HepG2 (cell line): Measurements from ENCODE around the gene FOXN3. TPM values are rescaled to one million over a fixed set of nuclear protein-coding genes. Genes with fewer than 3 reads are reported as not detected.

Experiments
- ATAC-seq: fragments of 200-7000 bp; cut with Tn5 transposase; 3 replicates; pipeline ENCODE4 v1.9.1; 2020; ENCODE audit warnings: mild to moderate bottlenecking, moderate library complexity
- BruUV-seq: library from RNA; stranded (reverse); fragments of 400-500 nt; replicated peaks from 2 replicates; lab custom pipeline; 2021; lab: Mats Ljungman, UMichigan
- CTCF ChIA-PET: fragments of 300-600 bp; formaldehyde crosslinking; extraction: SDS; loops from one replicate; lab custom pipeline; 2021; ENCODE audit warnings: low total read pairs, inconsistent platforms, low intra/inter-chr PET ratio; lab: Yijun Ruan, JAX
- POLR2A ChIA-PET: fragments of 350-600 bp; sonication (Branson Sonifier 250); formaldehyde crosslinking; loops from one replicate; lab custom pipeline; 2020; ENCODE audit warnings: antibody characterized with exemption, inconsistent platforms; lab: Yijun Ruan, JAX
- DNase-seq: peaks from one replicate; pipeline ENCODE4 v3.0.0-alpha.2; 2015; ENCODE audit warnings: low spot score
- FAIRE-seq: peaks from 3 replicates; lab custom pipeline; 2011; peaks lifted over from hg19 to GRCh38; lab: Jason Lieb, UNC
- H2AFZ ChIP-seq: one replicate; pipeline ENCODE4 v1.6.1; 2011; ENCODE audit warnings: low read length, inconsistent platforms
- H3K27ac ChIP-seq: fragments of 300-600 bp; 3 replicates; pipeline ENCODE4 v1.8.0; 2011; ENCODE audit warnings: mixed run types, mild to moderate bottlenecking, mixed read lengths, low read length, inconsistent platforms; ENCODE audit not compliant: insufficient read depth; ENCODE audit errors: extremely low read length
- H3K27me3 ChIP-seq, 2 experiments: fragments of 200-600 bp in 1 of 2; 2 replicates in 1 of 2; 3 replicates in 1 of 2; pipeline versions ENCODE4 v1.6.0 to v1.8.0; 2011; ENCODE audit warnings: low read length in 2 of 2, mild to moderate bottlenecking in 2 of 2, moderate library complexity in 2 of 2, inconsistent platforms in 1 of 2; ENCODE audit not compliant: insufficient read depth in 2 of 2, control insufficient read depth in 1 of 2
- H3K36me3 ChIP-seq, 2 experiments: fragments of 200-600 bp in 1 of 2; replicated peaks in 1 of 2; 2 replicates in 1 of 2; 3 replicates in 1 of 2; pipeline versions ENCODE4 v1.5.1 to v1.8.0; 2011; ENCODE audit warnings: low read length in 2 of 2, inconsistent platforms in 1 of 2; ENCODE audit not compliant: insufficient read depth in 2 of 2, control insufficient read depth in 1 of 2
- H3K4me1 ChIP-seq: 2 replicates; pipeline ENCODE4 v1.5.1; 2012; ENCODE audit warnings: low read length, inconsistent platforms; ENCODE audit not compliant: insufficient read depth
- H3K4me2 ChIP-seq: 2 replicates; pipeline ENCODE4 v1.6.0; 2011; ENCODE audit warnings: low read depth, low read length, inconsistent platforms
- H3K4me3 ChIP-seq, 3 experiments: fragments of 200-600 bp in 1 of 3; sonication (generic), shearing (Covaris generic) in 1 of 3; replicated peaks in 1 of 3; 2 replicates each; pipeline ENCODE4 v1.5.1; 2011 to 2016; ENCODE audit warnings: low read length in 3 of 3, inconsistent platforms in 2 of 3, low read depth in 2 of 3, mild to moderate bottlenecking in 2 of 3, control low read depth in 1 of 3, mixed read lengths in 1 of 3; ENCODE audit not compliant: insufficient read depth in 1 of 3
- H3K79me2 ChIP-seq: one replicate; pipeline ENCODE4 v1.6.1; 2011; ENCODE audit warnings: low read length, inconsistent platforms; ENCODE audit not compliant: insufficient read depth
- H3K9ac ChIP-seq: 2 replicates; pipeline ENCODE4 v1.6.0; 2011; ENCODE audit warnings: mild to moderate bottlenecking, low read depth, low read length, inconsistent platforms; ENCODE audit not compliant: insufficient read depth
- H3K9me3 ChIP-seq: 2 replicates; pipeline ENCODE4 v1.5.1; 2012; ENCODE audit warnings: mild to moderate bottlenecking, low read length
- H4K20me1 ChIP-seq: 2 replicates; pipeline ENCODE4 v1.6.0; 2011; ENCODE audit warnings: inconsistent platforms, mild to moderate bottlenecking, low read length, moderate library complexity; ENCODE audit not compliant: insufficient read depth
- CC2D1A ChIP-seq: sonication (generic); formaldehyde crosslinking; IDR thresholded peaks from 2 replicates; pipeline ENCODE4 v1.8.1; 2023; ENCODE audit warnings: mild to moderate bottlenecking, missing genetic modification reagents
- KDM4B ChIP-seq: sonication (generic); formaldehyde crosslinking; IDR thresholded peaks from 2 replicates; pipeline ENCODE4 v1.4.0; 2020; ENCODE audit warnings: missing genetic modification reagents
- MAFF ChIP-seq: IDR thresholded peaks from 2 replicates; pipeline ENCODE4 v1.6.1; 2011; ENCODE audit warnings: low read depth, low read length, improper control_type of control experiment
- RFX5 ChIP-seq: IDR thresholded peaks from 2 replicates; pipeline ENCODE4 v1.6.1; 2011; ENCODE audit warnings: low read depth, low read length, improper control_type of control experiment
- SAFB2 ChIP-seq: sonication (generic); formaldehyde crosslinking; IDR thresholded peaks from 2 replicates; pipeline ENCODE4 v1.5.1; 2020; ENCODE audit warnings: missing genetic modification reagents, low read depth, mild to moderate bottlenecking, borderline replicate concordance
- SCMH1 ChIP-seq: sonication (generic); formaldehyde crosslinking; IDR thresholded peaks from 2 replicates; pipeline ENCODE4 v1.9.0; 2021; ENCODE audit warnings: missing genetic modification reagents, mild to moderate bottlenecking, borderline replicate concordance
- ZNF136 ChIP-seq: sonication (generic); formaldehyde crosslinking; IDR thresholded peaks from 2 replicates; pipeline ENCODE4 v1.8.1; 2022; ENCODE audit warnings: low read depth, mild to moderate bottlenecking, moderate library complexity, missing genetic modification reagents
- ZNF20 ChIP-seq: sonication (generic); formaldehyde crosslinking; IDR thresholded peaks from 2 replicates; pipeline ENCODE4 v1.4.0; 2020; ENCODE audit warnings: mild to moderate bottlenecking, moderate library complexity, missing genetic modification reagents
- ZNF331 ChIP-seq: sonication (generic); formaldehyde crosslinking; IDR thresholded peaks from 2 replicates; pipeline ENCODE4 v1.4.0; 2020; ENCODE audit warnings: missing genetic modification reagents
- ZNF432 ChIP-seq: sonication (generic); formaldehyde crosslinking; IDR thresholded peaks from 2 replicates; pipeline ENCODE4 v1.5.0; 2020; ENCODE audit warnings: missing genetic modification reagents, mild to moderate bottlenecking, borderline replicate concordance
- ZNF761 ChIP-seq: sonication (generic); formaldehyde crosslinking; conservative IDR thresholded peaks from 2 replicates; pipeline ENCODE4 v1.4.0; 2020; ENCODE audit warnings: mild to moderate bottlenecking, missing genetic modification reagents
- WGBS: methylation state at CpG from one replicate; pipeline ENCODE4 v1.1.6; 2017; ENCODE audit warnings: low lambda C conversion rate; 5-methylcytosine and 5-hydroxymethylcytosine counted together
- in situ Hi-C: cut with HindIII; loops from 2 replicates; pipeline ENCODE4 v1.10.0; 2017; ENCODE audit warnings: low pct_unique_long_range_greater_than_20kb; ENCODE audit not compliant: extremely low pct_ligation_motif_present
- intact Hi-C: fragments of 100-400 bp; cut with micrococcal nuclease; formaldehyde crosslinking; loops from one replicate; pipeline ENCODE4 v1.10.0; 2022; ENCODE audit not compliant: unreplicated experiment
- polyA plus RNA-seq, 8 experiments: library from polyadenylated mRNA; depleted of rRNA in 3 of 8; stranded (reverse) in 7 of 8; unstranded in 1 of 8; fragments of >200 nt; fragmentation: Illumina TruSeq in 4 of 8; extraction: Trizol in 4 of 8; gene quantifications; 2 replicates each; pipeline versions ENCODE4 v1.2.1 to v1.2.3, GENCODE V29; 2011 to 2016; ENCODE audit warnings: low read depth in 4 of 8, missing spikeins in 1 of 8, mixed read lengths in 1 of 8; ENCODE audit not compliant: insufficient read depth in 1 of 8
- total RNA-seq, 5 experiments: library from RNA; depleted of rRNA; stranded (reverse); fragments of >200 nt; fragmentation: Illumina TruSeq; extraction: Trizol; gene quantifications; 2 replicates each; pipeline ENCODE4 v1.2.3, GENCODE V29; 2016; ENCODE audit warnings: low read depth in 1 of 5
- TF ChIP-seq, protein P1 (sequence below): sonication (generic); formaldehyde crosslinking; IDR thresholded peaks from 2 replicates; pipeline ENCODE4 v1.4.0; 2020; ENCODE audit warnings: mild to moderate bottlenecking, missing genetic modification reagents, borderline replicate concordance
- TF ChIP-seq, protein P2 (sequence below): sonication (generic); formaldehyde crosslinking; IDR thresholded peaks from 2 replicates; pipeline ENCODE4 v1.4.0; 2020; ENCODE audit warnings: missing genetic modification reagents
- TF ChIP-seq, protein P3 (sequence below): sonication (generic); formaldehyde crosslinking; IDR thresholded peaks from 2 replicates; pipeline ENCODE4 v1.9.0; 2021; ENCODE audit warnings: missing genetic modification reagents, mild to moderate bottlenecking, borderline replicate concordance
- TF ChIP-seq, protein P4 (sequence below): sonication (generic); formaldehyde crosslinking; IDR thresholded peaks from 2 replicates; pipeline ENCODE4 v1.4.0; 2020; ENCODE audit warnings: missing genetic modification reagents

The FOXN3 gene
- total and polyA plus RNA-seq, 2 of the 13 experiments (the other 11 are each of a cell fraction or from before 2014, with no cell fraction given) = 32.4 to 70.2 TPM

DNA sequence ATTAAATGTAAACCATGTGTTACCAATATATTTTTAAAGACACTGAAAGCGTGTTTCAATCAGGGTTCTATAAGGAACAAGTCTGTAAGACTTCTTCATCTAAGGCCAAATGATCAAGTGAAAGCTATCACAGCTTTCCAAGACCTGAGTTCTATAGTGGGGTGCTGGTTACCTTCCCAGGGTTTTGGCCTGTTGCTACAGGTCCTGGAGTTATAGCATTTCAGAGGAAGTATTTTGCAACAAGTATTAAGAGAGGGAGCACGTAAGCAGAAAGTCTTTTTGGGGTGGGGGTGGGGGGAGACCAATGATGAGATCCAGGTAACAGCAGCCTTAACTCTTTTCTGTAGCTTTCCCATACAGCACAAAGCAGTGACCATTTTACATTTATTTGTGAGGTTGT, 43.8 kb downstream of the FOXN3 start:
- BruUV-seq = no TSS peak
- no peak for DNase-seq
- H3K79me2 ChIP-seq = peaks cover 85% of the 10 kb centered on the region

DNA sequence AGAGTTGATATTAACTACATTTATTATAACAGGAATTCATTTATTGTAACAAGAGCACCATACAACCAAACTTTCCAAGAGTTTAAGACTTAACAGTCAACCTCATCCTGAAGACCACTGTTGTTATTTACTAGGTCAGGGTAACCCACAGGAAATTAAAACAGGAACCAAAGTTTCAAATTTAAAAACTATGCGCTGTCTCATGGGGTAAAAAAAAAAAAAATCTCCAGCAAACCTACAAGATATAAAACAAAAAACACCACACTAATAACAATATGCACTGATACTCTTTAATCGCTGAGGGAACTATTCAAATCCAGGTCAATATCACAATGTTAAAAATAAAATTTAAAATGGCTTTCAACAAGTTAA, 44.5 kb downstream of the FOXN3 start:
- BruUV-seq = no TSS peak
- ATAC-seq (no peak), DNase-seq (no peak), FAIRE-seq (no peak)
- H3K9me3 ChIP-seq = no peaks in the 10 kb centered on the region
- H4K20me1 ChIP-seq = no peaks in the 10 kb centered on the region
- H3K9ac ChIP-seq = no peak overlapping the region
- peaks cover 4 to 19% of the 10 kb centered on the region in 2 experiments; a peak in 4 of 5 replicates for H3K36me3 ChIP-seq
- no peaks in the 10 kb centered on the region for H3K27me3 ChIP-seq
- no peak overlapping the region for H2AFZ ChIP-seq
- ChIA-PET CTCF (no interaction called here), POLR2A (no interaction called here)
- peaks cover 84% of the 10 kb centered on the region for H3K79me2 ChIP-seq
- intact Hi-C loops (no loop called here), in situ Hi-C loops (no loop called here)
- no peak overlapping the region for H3K27ac ChIP-seq
- WGBS = 98% methylated on average over 2 of the region's 2 CpGs
- H3K4me1 ChIP-seq = peaks cover 66% of the 10 kb centered on the region
- H3K4me2 ChIP-seq = no peak overlapping the region
- H3K4me3 ChIP-seq = no peak overlapping the region
- TF ChIP-seq KDM4B (CRISPR knock-in tag) (no peak), CC2D1A (CRISPR knock-in tag) (no peak), MAFF (no peak), ZNF761 (CRISPR knock-in tag) (no peak), SAFB2 (CRISPR knock-in tag) (no peak), ZNF20 (CRISPR knock-in tag) (no peak), ZNF432 (CRISPR knock-in tag) (no peak), ZNF136 (no peak)
- TF ChIP-seq, protein P1, sequence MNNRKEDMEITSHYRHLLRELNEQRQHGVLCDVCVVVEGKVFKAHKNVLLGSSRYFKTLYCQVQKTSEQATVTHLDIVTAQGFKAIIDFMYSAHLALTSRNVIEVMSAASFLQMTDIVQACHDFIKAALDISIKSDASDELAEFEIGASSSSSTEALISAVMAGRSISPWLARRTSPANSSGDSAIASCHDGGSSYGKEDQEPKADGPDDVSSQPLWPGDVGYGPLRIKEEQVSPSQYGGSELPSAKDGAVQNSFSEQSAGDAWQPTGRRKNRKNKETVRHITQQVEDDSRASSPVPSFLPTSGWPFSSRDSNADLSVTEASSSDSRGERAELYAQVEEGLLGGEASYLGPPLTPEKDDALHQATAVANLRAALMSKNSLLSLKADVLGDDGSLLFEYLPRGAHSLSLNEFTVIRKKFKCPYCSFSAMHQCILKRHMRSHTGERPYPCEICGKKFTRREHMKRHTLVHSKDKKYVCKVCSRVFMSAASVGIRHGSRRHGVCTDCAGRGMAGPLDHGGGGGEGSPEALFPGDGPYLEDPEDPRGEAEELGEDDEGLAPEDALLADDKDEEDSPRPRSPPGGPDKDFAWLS (CRISPR knock-in tag) = no peak
- TF ChIP-seq, protein P2, sequence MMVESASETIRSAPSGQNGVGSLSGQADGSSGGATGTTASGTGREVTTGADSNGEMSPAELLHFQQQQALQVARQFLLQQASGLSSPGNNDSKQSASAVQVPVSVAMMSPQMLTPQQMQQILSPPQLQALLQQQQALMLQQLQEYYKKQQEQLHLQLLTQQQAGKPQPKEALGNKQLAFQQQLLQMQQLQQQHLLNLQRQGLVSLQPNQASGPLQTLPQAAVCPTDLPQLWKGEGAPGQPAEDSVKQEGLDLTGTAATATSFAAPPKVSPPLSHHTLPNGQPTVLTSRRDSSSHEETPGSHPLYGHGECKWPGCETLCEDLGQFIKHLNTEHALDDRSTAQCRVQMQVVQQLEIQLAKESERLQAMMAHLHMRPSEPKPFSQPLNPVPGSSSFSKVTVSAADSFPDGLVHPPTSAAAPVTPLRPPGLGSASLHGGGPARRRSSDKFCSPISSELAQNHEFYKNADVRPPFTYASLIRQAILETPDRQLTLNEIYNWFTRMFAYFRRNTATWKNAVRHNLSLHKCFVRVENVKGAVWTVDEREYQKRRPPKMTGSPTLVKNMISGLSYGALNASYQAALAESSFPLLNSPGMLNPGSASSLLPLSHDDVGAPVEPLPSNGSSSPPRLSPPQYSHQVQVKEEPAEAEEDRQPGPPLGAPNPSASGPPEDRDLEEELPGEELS (CRISPR knock-in tag) = no peak
- TF ChIP-seq, protein P3, sequence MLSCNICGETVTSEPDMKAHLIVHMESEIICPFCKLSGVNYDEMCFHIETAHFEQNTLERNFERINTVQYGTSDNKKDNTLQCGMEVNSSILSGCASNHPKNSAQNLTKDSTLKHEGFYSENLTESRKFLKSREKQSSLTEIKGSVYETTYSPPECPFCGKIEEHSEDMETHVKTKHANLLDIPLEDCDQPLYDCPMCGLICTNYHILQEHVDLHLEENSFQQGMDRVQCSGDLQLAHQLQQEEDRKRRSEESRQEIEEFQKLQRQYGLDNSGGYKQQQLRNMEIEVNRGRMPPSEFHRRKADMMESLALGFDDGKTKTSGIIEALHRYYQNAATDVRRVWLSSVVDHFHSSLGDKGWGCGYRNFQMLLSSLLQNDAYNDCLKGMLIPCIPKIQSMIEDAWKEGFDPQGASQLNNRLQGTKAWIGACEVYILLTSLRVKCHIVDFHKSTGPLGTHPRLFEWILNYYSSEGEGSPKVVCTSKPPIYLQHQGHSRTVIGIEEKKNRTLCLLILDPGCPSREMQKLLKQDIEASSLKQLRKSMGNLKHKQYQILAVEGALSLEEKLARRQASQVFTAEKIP (CRISPR knock-in tag) = no peak
- TF ChIP-seq, protein P4, sequence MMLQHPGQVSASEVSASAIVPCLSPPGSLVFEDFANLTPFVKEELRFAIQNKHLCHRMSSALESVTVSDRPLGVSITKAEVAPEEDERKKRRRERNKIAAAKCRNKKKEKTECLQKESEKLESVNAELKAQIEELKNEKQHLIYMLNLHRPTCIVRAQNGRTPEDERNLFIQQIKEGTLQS = no peak

More for the DNA sequence above, 43.8 kb downstream of the FOXN3 start:
- intact Hi-C loops = no loop called here
- ChIA-PET POLR2A (interaction anchor here (0.7 kb wide), 1 partner anchor 41 kb away, joined by 3 read pairs; no protein-coding TSS in a partner anchor), CTCF (no interaction called here)
- no peaks in the 10 kb centered on the region for H4K20me1 ChIP-seq
- H3K27ac ChIP-seq = no peak overlapping the region
- no peaks in the 10 kb centered on the region for H3K9me3 ChIP-seq
- no peak for ATAC-seq
- no peak overlapping the region for H2AFZ ChIP-seq
- peaks cover 6 to 24% of the 10 kb centered on the region in 2 experiments for H3K36me3 ChIP-seq
- H3K4me2 ChIP-seq = no peak overlapping the region
- peaks cover 66% of the 10 kb centered on the region for H3K4me1 ChIP-seq
- 98% methylated on average over 2 of the region's 2 CpGs for WGBS
- no peak for FAIRE-seq
- no peaks in the 10 kb centered on the region for H3K27me3 ChIP-seq
- H3K4me3 ChIP-seq = no peak overlapping the region
- H3K9ac ChIP-seq = no peak overlapping the region
- in situ Hi-C loops = no loop called here
- TF ChIP-seq SCMH1 (CRISPR knock-in tag) (no peak), RFX5 (no peak), ZNF331 (CRISPR knock-in tag) (no peak)
